Liver (tissue), 9 donors: ENCODE results near the gene RNPEPL1. TPM values are rescaled to one million over a fixed set of nuclear protein-coding genes. Genes with fewer than 3 reads are reported as not detected.

Source experiments
- DNase-seq: peaks from one replicate; pipeline ENCODE4 v3.0.0-alpha.2; 2017; ENCODE audit warnings: low spot score
- H3K27ac ChIP-seq, 2 donors: one replicate each; pipeline ENCODE4 v1.7.0; 2013; ENCODE audit warnings: inconsistent platforms in 2 of 2, low read length in 2 of 2, control low read depth in 1 of 2, low read depth in 1 of 2, mild to moderate bottlenecking in 1 of 2
- H3K27me3 ChIP-seq, 4 donors: one replicate each; pipeline versions ENCODE4 v1.6.1 to v1.7.0; 2013; ENCODE audit warnings: low read length in 3 of 4, inconsistent platforms in 1 of 4, mild to moderate bottlenecking in 1 of 4, moderate library complexity in 1 of 4; ENCODE audit not compliant: control insufficient read depth in 4 of 4, insufficient read depth in 4 of 4
- H3K36me3 ChIP-seq, 4 donors: one replicate each; pipeline versions ENCODE4 v1.6.1 to v1.7.0; 2013; ENCODE audit warnings: low read length in 3 of 4, mild to moderate bottlenecking in 3 of 4, low read depth in 1 of 4, moderate library complexity in 1 of 4; ENCODE audit not compliant: control insufficient read depth in 4 of 4, insufficient read depth in 3 of 4
- H3K4me1 ChIP-seq, 4 donors: one replicate each; pipeline versions ENCODE4 v1.6.1 to v1.7.0; 2013; ENCODE audit warnings: low read length in 3 of 4, mild to moderate bottlenecking in 3 of 4, moderate library complexity in 1 of 4; ENCODE audit not compliant: control insufficient read depth in 4 of 4, insufficient read depth in 4 of 4
- H3K4me3 ChIP-seq, 3 donors: one replicate each; pipeline versions ENCODE4 v1.6.1 to v1.7.0; 2013; ENCODE audit warnings: low read length in 3 of 3, control low read depth in 1 of 3, low read depth in 1 of 3, mild to moderate bottlenecking in 1 of 3
- H3K9ac ChIP-seq, 2 donors: one replicate each; pipeline ENCODE4 v1.7.0; 2013; ENCODE audit warnings: low read length in 2 of 2, mild to moderate bottlenecking in 2 of 2, moderate library complexity in 2 of 2, control low read depth in 1 of 2, low read depth in 1 of 2
- H3K9me3 ChIP-seq, 4 donors: one replicate each; pipeline versions ENCODE4 v1.6.1 to v1.7.0; 2013; ENCODE audit warnings: low read length in 3 of 4; ENCODE audit not compliant: control insufficient read depth in 4 of 4
- ATF3 ChIP-seq: IDR thresholded peaks from 2 replicates; pipeline ENCODE4 v1.6.1; 2016; ENCODE audit warnings: antibody characterized with exemption
- CTCF ChIP-seq: fragments of 150-350 bp; IDR thresholded peaks from 2 replicates; pipeline ENCODE4 v1.5.1; 2017; ENCODE audit warnings: improper control_type of control experiment, low read depth, low read length; ENCODE audit not compliant: missing input control
- EGR1 ChIP-seq, 2 donors: IDR thresholded peaks; 2 replicates each; pipeline ENCODE4 v1.6.1; 2016 to 2018; ENCODE audit warnings: antibody characterized with exemption in 2 of 2, low read depth in 2 of 2
- FOXA1 ChIP-seq: IDR thresholded peaks from 2 replicates; pipeline ENCODE4 v1.6.1; 2016; ENCODE audit warnings: antibody characterized with exemption
- FOXA2 ChIP-seq: IDR thresholded peaks from 2 replicates; pipeline ENCODE4 v1.6.1; 2016; ENCODE audit warnings: antibody characterized with exemption
- GABPA ChIP-seq, 2 donors: IDR thresholded peaks in 1 of 2; conservative IDR thresholded peaks in 1 of 2; 2 replicates each; pipeline ENCODE4 v1.6.1; 2016; ENCODE audit warnings: antibody characterized with exemption in 2 of 2, mild to moderate bottlenecking in 1 of 2, moderate library complexity in 1 of 2
- HNF4A ChIP-seq, 2 donors: conservative IDR thresholded peaks; 2 replicates each; pipeline ENCODE4 v1.6.1; 2016; ENCODE audit warnings: antibody characterized with exemption in 2 of 2, mild to moderate bottlenecking in 2 of 2
- HNF4G ChIP-seq: IDR thresholded peaks from 2 replicates; pipeline ENCODE4 v1.6.1; 2016; ENCODE audit warnings: antibody characterized with exemption
- JUND ChIP-seq, 2 donors: IDR thresholded peaks; 2 replicates each; pipeline ENCODE4 v1.6.1; 2016; ENCODE audit warnings: antibody characterized with exemption in 2 of 2
- MAX ChIP-seq: IDR thresholded peaks from 2 replicates; pipeline ENCODE4 v1.6.1; 2016; ENCODE audit warnings: antibody characterized with exemption
- NR2F2 ChIP-seq: IDR thresholded peaks from 2 replicates; pipeline ENCODE4 v1.6.1; 2016; ENCODE audit warnings: antibody characterized with exemption
- RAD21 ChIP-seq, 2 donors: IDR thresholded peaks; 2 replicates each; pipeline ENCODE4 v1.6.1; 2016; ENCODE audit warnings: antibody characterized with exemption in 2 of 2, mild to moderate bottlenecking in 2 of 2
- REST ChIP-seq: IDR thresholded peaks from 2 replicates; pipeline ENCODE4 v1.6.1; 2016; ENCODE audit warnings: antibody characterized with exemption, mild to moderate bottlenecking
- RXRA ChIP-seq, 2 donors: IDR thresholded peaks; 2 replicates each; pipeline ENCODE4 v1.6.1; 2017 to 2018; ENCODE audit warnings: antibody characterized with exemption in 2 of 2, mild to moderate bottlenecking in 1 of 2
- SP1 ChIP-seq: IDR thresholded peaks from 2 replicates; pipeline ENCODE4 v1.6.1; 2018; ENCODE audit warnings: antibody characterized with exemption, mild to moderate bottlenecking
- TAF1 ChIP-seq: conservative IDR thresholded peaks from 2 replicates; pipeline ENCODE4 v1.6.1; 2016; ENCODE audit warnings: antibody characterized with exemption, mild to moderate bottlenecking
- YY1 ChIP-seq: IDR thresholded peaks from 2 replicates; pipeline ENCODE4 v1.6.1; 2016; ENCODE audit warnings: antibody characterized with exemption, mild to moderate bottlenecking
- WGBS: extraction: QIAGEN DNeasy Blood & Tissue Kit; methylation state at CpG from one replicate; pipeline ENCODE4 v1.1.7; 2013; 5-methylcytosine and 5-hydroxymethylcytosine counted together
- polyA plus RNA-seq, 2 donors: library from polyadenylated mRNA; stranded (reverse) in 1 of 2; unstranded in 1 of 2; fragments of 200-250 nt in 1 of 2; fragments of >200 nt in 1 of 2; fragmentation: Nextera tagmentation in 1 of 2; extraction: Ambion mirVana in 1 of 2; gene quantifications; one replicate each; pipeline versions ENCODE4 v1.2.1 to v1.2.3, GENCODE V29; 2013 to 2015
- total RNA-seq, 2 donors: library from RNA; depleted of rRNA; stranded (reverse); fragments of >200 nt; gene quantifications; one replicate each; pipeline ENCODE4 v1.2.3, GENCODE V29; 2014
- TF ChIP-seq, protein P1 (sequence below): IDR thresholded peaks from 2 replicates; pipeline ENCODE4 v1.6.1; 2016; ENCODE audit warnings: antibody characterized with exemption
- donor health status: healthy.
- donor health status: healthy.
- donor health status: healthy.
- donor health status: healthy.
- donor health status: healthy.

RNPEPL1 gene
- total and polyA plus RNA-seq, 4 donors = 24.8 to 43.9 (median 29.4) TPM

DNA sequence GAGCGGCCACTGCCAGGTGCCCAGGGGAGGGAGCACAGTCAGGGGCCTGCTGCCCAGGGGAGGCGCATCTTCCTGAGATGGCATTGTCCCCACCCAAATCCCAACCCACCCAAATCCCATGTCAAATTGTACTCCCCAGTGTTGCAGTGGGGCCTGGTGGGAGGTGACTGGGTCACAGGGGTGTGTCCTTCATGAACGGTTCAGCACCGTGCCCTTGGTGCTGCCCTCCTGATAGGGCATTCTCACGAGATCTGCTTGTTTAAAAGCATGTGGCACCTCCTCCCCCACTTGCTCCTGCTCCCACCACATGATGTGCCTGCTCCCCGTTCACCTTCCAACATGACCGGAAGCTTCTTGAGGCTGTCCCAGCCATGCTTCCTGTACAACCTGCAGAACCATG, 38.1 kb upstream of the RNPEPL1 start:
- DNase-seq = peak; percentile 4
- Histone ChIP-seq H3K27me3 (no peaks in the 10 kb centered on the region), H3K9ac (no peak overlapping the region), H3K27ac (no peak overlapping the region), H3K4me1 (no peaks in the 10 kb centered on the region), H3K9me3 (peaks cover 0 to 13% (median 5%) of the 10 kb centered on the region in 4 donors), H3K36me3 (peaks cover 1 to 11% (median 7%) of the 10 kb centered on the region in 4 donors), H3K4me3 (no peak overlapping the region)
- 97% methylated on average over 7 of the region's 7 CpGs for WGBS
- TF ChIP-seq FOXA1 (no peak), RXRA (IDR thresholded peaks at IDR 0.05) (no peak), RAD21 (IDR thresholded peaks at IDR 0.05) (no peak), TAF1 (no peak), REST (no peak), CTCF (no peak), NR2F2 (no peak), JUND (IDR thresholded peaks at IDR 0.05) (no peak), EGR1 (IDR thresholded peaks at IDR 0.05; ENCODE audit: low read depth in 2 of 2) (no peak), ATF3 (no peak), GABPA (IDR thresholded peaks at IDR 0.05 in 1 of 2, conservative IDR thresholded peaks at IDR 0.05 in 1 of 2) (no peak), HNF4G (no peak), HNF4A (conservative IDR thresholded peaks at IDR 0.05) (no peak), MAX (no peak), SP1 (no peak), FOXA2 (no peak), YY1 (no peak)
- TF ChIP-seq, protein P1, sequence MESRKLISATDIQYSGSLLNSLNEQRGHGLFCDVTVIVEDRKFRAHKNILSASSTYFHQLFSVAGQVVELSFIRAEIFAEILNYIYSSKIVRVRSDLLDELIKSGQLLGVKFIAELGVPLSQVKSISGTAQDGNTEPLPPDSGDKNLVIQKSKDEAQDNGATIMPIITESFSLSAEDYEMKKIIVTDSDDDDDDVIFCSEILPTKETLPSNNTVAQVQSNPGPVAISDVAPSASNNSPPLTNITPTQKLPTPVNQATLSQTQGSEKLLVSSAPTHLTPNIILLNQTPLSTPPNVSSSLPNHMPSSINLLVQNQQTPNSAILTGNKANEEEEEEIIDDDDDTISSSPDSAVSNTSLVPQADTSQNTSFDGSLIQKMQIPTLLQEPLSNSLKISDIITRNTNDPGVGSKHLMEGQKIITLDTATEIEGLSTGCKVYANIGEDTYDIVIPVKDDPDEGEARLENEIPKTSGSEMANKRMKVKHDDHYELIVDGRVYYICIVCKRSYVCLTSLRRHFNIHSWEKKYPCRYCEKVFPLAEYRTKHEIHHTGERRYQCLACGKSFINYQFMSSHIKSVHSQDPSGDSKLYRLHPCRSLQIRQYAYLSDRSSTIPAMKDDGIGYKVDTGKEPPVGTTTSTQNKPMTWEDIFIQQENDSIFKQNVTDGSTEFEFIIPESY = no peak
